ENCODE results near the gene PXDC1.

DNA sequence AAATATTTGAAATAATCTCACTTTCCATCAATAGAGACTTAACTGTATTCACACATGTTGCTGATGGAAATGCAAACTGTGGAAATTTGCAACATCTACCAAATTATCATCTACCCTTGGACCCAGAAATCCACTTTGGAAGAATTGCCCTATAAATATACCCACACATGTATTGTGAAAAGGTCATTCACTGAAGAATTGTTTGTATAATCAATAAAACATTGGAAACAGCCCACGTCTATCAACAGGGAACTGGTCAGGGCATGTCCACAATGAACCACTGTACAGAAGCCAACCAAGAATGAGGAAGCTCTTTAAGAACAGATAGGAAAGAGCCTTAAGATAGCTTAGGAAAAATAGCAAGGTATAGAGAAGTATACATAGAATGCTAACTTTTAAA lies 36.2 kb downstream of the PXDC1 start:
- TF ChIP-seq, protein P1, sequence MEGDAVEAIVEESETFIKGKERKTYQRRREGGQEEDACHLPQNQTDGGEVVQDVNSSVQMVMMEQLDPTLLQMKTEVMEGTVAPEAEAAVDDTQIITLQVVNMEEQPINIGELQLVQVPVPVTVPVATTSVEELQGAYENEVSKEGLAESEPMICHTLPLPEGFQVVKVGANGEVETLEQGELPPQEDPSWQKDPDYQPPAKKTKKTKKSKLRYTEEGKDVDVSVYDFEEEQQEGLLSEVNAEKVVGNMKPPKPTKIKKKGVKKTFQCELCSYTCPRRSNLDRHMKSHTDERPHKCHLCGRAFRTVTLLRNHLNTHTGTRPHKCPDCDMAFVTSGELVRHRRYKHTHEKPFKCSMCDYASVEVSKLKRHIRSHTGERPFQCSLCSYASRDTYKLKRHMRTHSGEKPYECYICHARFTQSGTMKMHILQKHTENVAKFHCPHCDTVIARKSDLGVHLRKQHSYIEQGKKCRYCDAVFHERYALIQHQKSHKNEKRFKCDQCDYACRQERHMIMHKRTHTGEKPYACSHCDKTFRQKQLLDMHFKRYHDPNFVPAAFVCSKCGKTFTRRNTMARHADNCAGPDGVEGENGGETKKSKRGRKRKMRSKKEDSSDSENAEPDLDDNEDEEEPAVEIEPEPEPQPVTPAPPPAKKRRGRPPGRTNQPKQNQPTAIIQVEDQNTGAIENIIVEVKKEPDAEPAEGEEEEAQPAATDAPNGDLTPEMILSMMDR (conservative IDR thresholded peaks at IDR 0.05; ENCODE audit: low read length) = no peak
- TF ChIP-seq EZH2phosphoT487 (IDR thresholded peaks at IDR 0.05; ENCODE audit: borderline replicate concordance) = no peak

All from Loucy (cell line).